ENCODE measurements around the gene ABCC9.

The ABCC9 gene

GRCh38 chr12:21774358-21775132, 166.7 kb downstream of the ABCC9 start, which contains the start of gene KCNJ8:
Gene KCNJ8, minus strand, starts transcription at chr12:21774706. Its CDS starts 1,090 bp downstream, at chr12:21773616.
- DNase-seq (ENCODE audit: low read depth, low spot score), result no peak

- DNase-seq (ENCODE audit: low read depth, low spot score), result no peak
These were observed 167.4 kb downstream of the ABCC9 start for GRCh38 chr12:21773806-21774205.

- DNase-seq (ENCODE audit: low read depth, low spot score), result no peak
These were observed 167.9 kb downstream of the ABCC9 start for GRCh38 chr12:21773263-21773741.

GRCh38 chr12:21771311-21771710, 169.9 kb downstream of the ABCC9 start:
- DNase-seq (ENCODE audit: low read depth, low spot score), result no peak

- DNase-seq (ENCODE audit: low read depth, low spot score), result no peak
These were observed 171.9 kb downstream of the ABCC9 start for GRCh38 chr12:21769307-21769706.

- DNase-seq (ENCODE audit: low read depth, low spot score), result no peak
These were observed 174.8 kb downstream of the ABCC9 start for GRCh38 chr12:21766403-21766802.

GRCh38 chr12:21764950-21765349, 176.3 kb downstream of the ABCC9 start:
- no peak for DNase-seq (ENCODE audit: low read depth, low spot score)

- DNase-seq (ENCODE audit: low read depth, low spot score), result no peak
These were observed 177.2 kb downstream of the ABCC9 start for GRCh38 chr12:21764065-21764464.

- DNase-seq (ENCODE audit: low read depth, low spot score), result no peak
These were observed 177.7 kb downstream of the ABCC9 start for GRCh38 chr12:21763531-21763930.

GRCh38 chr12:21759737-21760136, 181.5 kb downstream of the ABCC9 start:
- DNase-seq (ENCODE audit: low read depth, low spot score), result no peak

- no peak for DNase-seq (ENCODE audit: low read depth, low spot score)
These were observed 183.5 kb downstream of the ABCC9 start for GRCh38 chr12:21757735-21758134.

GRCh38 chr12:21756699-21757098, 184.5 kb downstream of the ABCC9 start:
- no peak for DNase-seq (ENCODE audit: low read depth, low spot score)

GRCh38 chr12:21751517-21751916, 189.7 kb downstream of the ABCC9 start:
- peak; percentile 38 for DNase-seq (ENCODE audit: low read depth, low spot score)

Measured in brain pericyte (primary cell).